ENCODE data around the gene IAPP. TPM values are rescaled to one million over a fixed set of nuclear protein-coding genes. Genes with fewer than 3 reads are reported as not detected.
"Not testable (repeated sequence)": the region's sequence is repeated elsewhere in the genome, so short reads cannot be mapped to it uniquely, and the experiment has no call there.

The IAPP gene
- total RNA-seq, 1 donor from 2014 or later, result 0.92 TPM

DNA sequence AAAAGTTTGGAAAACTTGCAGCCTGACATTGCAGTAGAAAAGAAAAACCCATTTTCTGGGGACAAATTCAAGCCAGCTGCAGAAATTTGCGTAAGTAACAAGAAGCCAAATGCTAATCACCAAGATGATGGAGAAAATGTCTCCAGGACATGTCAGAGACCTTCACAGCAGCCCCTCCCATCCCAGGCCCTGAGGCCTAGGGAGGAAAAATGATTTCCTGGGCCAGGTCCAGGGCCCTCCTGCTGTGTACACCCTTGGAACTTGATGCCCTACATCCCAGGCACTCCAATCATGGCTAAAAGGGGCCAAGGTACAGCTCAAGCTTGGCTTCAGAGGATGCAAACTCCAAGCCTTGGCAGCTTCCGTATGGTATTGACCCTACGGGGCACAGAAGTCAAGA, 14.5 kb downstream of the IAPP start:
- Histone ChIP-seq H3K9me3 (ENCODE audit: low read depth) (no peaks in the 10 kb centered on the region), H3K79me2 (ENCODE audit: low read depth) (peaks cover 4% of the 10 kb centered on the region), H3K9ac (no peak overlapping the region), H3K27ac (no peak overlapping the region), H3K27me3 (no peaks in the 10 kb centered on the region), H4K20me1 (ENCODE audit: low read depth) (no peaks in the 10 kb centered on the region), H2AFZ (replicated peaks) (no peak overlapping the region), H3K4me1 (peaks cover 8% of the 10 kb centered on the region), H3K4me3 (no peak overlapping the region), H3K36me3 (no peaks in the 10 kb centered on the region), H3F3A (ENCODE audit: low read depth) (no peaks in the 10 kb centered on the region), H3K4me2 (no peak overlapping the region)
- TF ChIP-seq, protein P1, sequence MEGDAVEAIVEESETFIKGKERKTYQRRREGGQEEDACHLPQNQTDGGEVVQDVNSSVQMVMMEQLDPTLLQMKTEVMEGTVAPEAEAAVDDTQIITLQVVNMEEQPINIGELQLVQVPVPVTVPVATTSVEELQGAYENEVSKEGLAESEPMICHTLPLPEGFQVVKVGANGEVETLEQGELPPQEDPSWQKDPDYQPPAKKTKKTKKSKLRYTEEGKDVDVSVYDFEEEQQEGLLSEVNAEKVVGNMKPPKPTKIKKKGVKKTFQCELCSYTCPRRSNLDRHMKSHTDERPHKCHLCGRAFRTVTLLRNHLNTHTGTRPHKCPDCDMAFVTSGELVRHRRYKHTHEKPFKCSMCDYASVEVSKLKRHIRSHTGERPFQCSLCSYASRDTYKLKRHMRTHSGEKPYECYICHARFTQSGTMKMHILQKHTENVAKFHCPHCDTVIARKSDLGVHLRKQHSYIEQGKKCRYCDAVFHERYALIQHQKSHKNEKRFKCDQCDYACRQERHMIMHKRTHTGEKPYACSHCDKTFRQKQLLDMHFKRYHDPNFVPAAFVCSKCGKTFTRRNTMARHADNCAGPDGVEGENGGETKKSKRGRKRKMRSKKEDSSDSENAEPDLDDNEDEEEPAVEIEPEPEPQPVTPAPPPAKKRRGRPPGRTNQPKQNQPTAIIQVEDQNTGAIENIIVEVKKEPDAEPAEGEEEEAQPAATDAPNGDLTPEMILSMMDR (IDR thresholded peaks at IDR 0.05), result no peak
- TF ChIP-seq EZH2phosphoT487 (IDR thresholded peaks at IDR 0.05) (no peak), EZH2 (IDR thresholded peaks at IDR 0.05) (no peak)
- Mint-ChIP-seq H3K27ac (no peak overlapping the region), H3K4me3 (no peak overlapping the region), H3K4me1 (no peaks in the 10 kb centered on the region), H3K27me3 (ENCODE audit: insufficient read depth, low read depth) (no peaks in the 10 kb centered on the region), H3K9me3 (no peaks in the 10 kb centered on the region), H3K36me3 (no peaks in the 10 kb centered on the region)
- no peak for DNase-seq (ENCODE audit: low spot score)

DNA sequence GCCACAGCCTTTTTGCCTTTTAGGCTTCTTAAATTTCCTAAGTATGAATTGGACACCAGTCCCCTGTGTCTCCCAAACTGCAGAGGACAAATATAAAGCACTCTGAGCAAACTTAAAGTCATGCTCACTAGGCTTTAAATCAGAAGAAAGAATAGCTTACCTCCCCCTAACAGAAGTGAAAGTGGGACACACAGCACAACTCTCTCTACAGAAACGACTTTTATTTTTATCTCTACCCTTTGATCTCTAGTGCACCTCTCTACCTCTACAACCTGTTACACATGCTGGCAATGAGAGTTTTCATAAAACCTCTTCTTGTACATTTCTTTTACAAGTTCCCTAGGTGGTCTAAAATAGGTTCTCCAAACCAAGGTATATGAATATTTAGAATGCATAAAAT, 19.7 kb downstream of the IAPP start:
- no peaks in the 10 kb centered on the region for H3K27me3 Mint-ChIP-seq (ENCODE audit: insufficient read depth, low read depth)
- TF ChIP-seq, protein P1 (IDR thresholded peaks at IDR 0.05), result no peak
- TF ChIP-seq EZH2phosphoT487 (IDR thresholded peaks at IDR 0.05) (no peak), EZH2 (IDR thresholded peaks at IDR 0.05) (no peak)
- H3K36me3 ChIP-seq, result no peaks in the 10 kb centered on the region
- H3K4me3 ChIP-seq, result no peak overlapping the region
- H3K4me1 Mint-ChIP-seq, result peaks cover 8% of the 10 kb centered on the region
- no peak overlapping the region for H3K9ac ChIP-seq
- H2AFZ ChIP-seq (replicated peaks), result no peak overlapping the region
- H3K27ac Mint-ChIP-seq, result no peak overlapping the region
- peaks cover 13% of the 10 kb centered on the region for H3K79me2 ChIP-seq (ENCODE audit: low read depth)
- no peaks in the 10 kb centered on the region for H3K36me3 Mint-ChIP-seq
- no peaks in the 10 kb centered on the region for H4K20me1 ChIP-seq (ENCODE audit: low read depth)
- H3K27ac ChIP-seq, result no peak overlapping the region
- no peak for DNase-seq (ENCODE audit: low spot score)
- H3K9me3 Mint-ChIP-seq, result peaks cover 5% of the 10 kb centered on the region
- peaks cover 8% of the 10 kb centered on the region for H3K4me1 ChIP-seq
- H3K4me3 Mint-ChIP-seq, result no peak overlapping the region
- H3K4me2 ChIP-seq, result peak overlapping the region; percentile 84
- no peaks in the 10 kb centered on the region for H3F3A ChIP-seq (ENCODE audit: low read depth)
- no peaks in the 10 kb centered on the region for H3K9me3 ChIP-seq (ENCODE audit: low read depth)
- no peaks in the 10 kb centered on the region for H3K27me3 ChIP-seq

DNA sequence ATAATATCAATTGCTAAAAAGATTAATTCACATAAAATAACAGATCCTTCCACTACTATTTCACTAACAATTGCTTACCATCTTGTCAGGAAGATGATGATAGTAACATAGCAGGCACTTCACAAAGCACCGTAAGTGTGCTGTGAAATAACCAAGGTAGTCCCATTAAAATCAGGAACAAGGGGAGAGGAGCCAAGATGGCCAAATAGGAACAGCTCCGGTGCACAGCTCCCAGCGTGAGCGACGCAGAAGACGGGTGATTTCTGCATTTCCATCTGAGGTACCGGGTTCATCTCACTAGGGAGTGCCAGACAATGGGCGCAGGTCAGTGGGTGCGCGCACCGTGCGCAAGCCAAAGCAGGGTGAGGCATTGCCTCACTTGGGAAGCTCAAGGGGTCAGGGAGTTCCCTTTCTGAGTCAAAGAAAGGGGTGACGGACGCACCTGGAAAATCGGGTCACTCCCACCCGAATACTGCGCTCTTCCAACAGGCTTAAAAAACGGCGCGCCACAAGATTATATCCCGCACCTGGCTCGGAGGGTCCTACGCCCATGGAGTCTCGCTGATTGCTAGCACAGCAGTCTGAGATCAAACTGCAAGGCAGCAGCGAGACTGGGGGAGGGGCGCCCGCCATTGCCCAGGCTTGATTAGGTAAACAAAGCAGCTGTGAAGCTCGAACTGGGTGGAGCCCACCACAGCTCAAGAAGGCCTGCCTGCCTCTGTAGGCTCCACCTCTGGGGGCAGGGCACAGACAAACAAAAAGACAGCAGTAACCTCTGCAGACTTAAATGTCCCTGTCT, 22.3 kb downstream of the IAPP start:
- H3K36me3 ChIP-seq, H3K9ac ChIP-seq: not testable (repeated sequence)
- H3K4me3 ChIP-seq, result peak overlapping the region; percentile 53

More for the DNA sequence above, 22.3 kb downstream of the IAPP start:
- not testable (repeated sequence) for H3K9me3 ChIP-seq (ENCODE audit: low read depth); H3K27me3 Mint-ChIP-seq (ENCODE audit: insufficient read depth, low read depth); H3K79me2 ChIP-seq (ENCODE audit: low read depth); H3F3A ChIP-seq (ENCODE audit: low read depth); H3K27ac ChIP-seq; H3K4me1 Mint-ChIP-seq; H3K36me3 Mint-ChIP-seq; H3K9me3 Mint-ChIP-seq; H4K20me1 ChIP-seq (ENCODE audit: low read depth); DNase-seq (ENCODE audit: low spot score); H3K4me1 ChIP-seq; H3K27me3 ChIP-seq
- Mint-ChIP-seq H3K27ac (peak overlapping the region; percentile 94), H3K4me3 (peak overlapping the region; percentile 82)
- H2AFZ ChIP-seq (replicated peaks), result peak overlapping the region; percentile 63
- peak overlapping the region; percentile 84 for H3K4me2 ChIP-seq

Data from neural progenitor cell (in vitro differentiated cells).